HTERT RPE-1 (cell line): Measurements from ENCODE around the gene MCCC1.
"Not testable (repeated sequence)": the region's sequence is repeated elsewhere in the genome, so short reads cannot be mapped to it uniquely, and the experiment has no call there.

Source experiments
- in situ Hi-C: fragments of 300-500 bp; cut with MboI; formaldehyde crosslinking; loops from 4 replicates; pipeline ENCODE4 v1.14.3; 2020; ENCODE audit warnings: low sequenced_read_pairs

Gene MCCC1

DNA sequence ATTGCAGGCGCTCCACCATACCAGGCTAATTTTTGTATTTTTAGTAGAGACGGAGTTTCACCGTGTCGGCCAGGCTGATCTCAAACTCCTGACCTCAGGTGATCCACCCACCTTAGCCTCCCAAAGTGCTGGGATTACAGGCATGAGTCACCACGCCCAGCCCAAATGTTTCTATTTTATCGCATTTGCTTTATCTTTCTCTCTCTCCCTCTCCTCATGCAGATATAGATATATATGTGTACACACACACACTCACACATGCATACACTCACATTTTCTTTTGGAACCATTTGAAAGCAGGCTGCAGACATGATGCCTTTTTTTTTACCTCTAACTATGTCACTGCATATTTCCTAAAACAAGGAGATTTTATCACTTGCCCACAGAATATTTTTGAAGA is 7.3 kb upstream of the MCCC1 start:
- in situ Hi-C loops, result no loop called here

GRCh38 chr3:183103950-183104349 is 4.7 kb upstream of the MCCC1 start:
- in situ Hi-C loops, result not testable (repeated sequence)

- in situ Hi-C loops, result not testable (repeated sequence)
Observed at GRCh38 chr3:183101040-183101439, 1.7 kb upstream of the MCCC1 start.

DNA sequence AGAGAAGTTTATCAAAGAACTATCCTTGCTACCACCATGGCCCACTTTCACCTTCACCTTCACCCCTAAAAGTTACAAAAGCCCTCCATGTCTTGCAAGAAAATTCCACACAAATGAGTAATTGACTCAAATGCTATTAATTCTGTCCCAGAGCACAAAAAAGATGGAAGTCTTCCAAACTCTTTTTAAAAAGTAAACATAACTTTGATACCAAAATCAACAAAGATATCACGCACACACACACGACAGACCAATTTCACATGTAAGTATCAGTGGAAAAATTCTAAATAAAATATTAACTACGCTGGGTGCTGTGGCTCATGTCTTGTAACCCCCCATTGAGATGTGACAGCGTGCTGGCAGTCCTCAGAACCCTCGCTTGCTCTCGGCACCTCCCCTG is 1.1 kb upstream of the MCCC1 start:
- in situ Hi-C loops, result no loop called here

DNA sequence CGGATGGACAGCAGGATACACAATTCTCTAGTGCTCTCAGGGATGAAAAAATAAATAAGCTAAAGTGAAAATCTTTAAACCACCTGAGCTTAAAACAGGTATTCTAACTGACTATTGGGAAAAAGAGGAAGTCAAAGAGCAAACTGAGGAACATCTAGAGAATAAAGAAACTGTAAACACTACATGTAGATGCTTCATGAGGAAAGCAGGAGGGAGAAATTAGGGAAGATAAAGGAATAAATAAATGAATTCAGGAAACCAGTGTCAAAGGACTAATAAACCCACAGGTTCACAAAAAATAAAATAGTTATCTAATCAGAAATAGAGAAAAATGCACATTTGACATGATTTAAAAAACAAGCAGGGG is 525 bp upstream of the MCCC1 start:
- in situ Hi-C loops, result no loop called here

- in situ Hi-C loops, result no loop called here
Observed at GRCh38 chr3:183098536-183099025, 715 bp downstream of the MCCC1 start.

GRCh38 chr3:183094711-183095110 is 4.6 kb downstream of the MCCC1 start:
- in situ Hi-C loops, result no loop called here

GRCh38 chr3:183092256-183092655 is 7.0 kb downstream of the MCCC1 start:
- in situ Hi-C loops, result no loop called here

DNA sequence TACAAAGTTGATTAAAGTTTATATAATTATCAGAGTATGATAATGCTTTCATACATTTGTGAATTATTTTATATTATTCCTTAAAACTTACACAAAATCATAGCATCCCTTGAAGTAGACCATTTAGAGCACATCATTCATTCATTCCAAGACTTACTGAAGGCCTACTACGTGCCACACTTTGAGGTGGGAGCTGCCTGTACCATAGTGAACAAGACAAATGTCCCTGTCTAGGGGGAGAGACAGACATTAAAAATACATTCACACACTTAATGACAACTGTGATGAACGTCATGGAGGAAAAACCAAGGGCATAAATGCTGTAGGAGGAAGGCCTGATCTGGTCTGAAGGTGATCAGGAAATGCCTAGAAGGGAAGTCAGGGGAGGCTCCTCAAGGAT is 12.1 kb downstream of the MCCC1 start:
- in situ Hi-C loops, result no loop called here

DNA sequence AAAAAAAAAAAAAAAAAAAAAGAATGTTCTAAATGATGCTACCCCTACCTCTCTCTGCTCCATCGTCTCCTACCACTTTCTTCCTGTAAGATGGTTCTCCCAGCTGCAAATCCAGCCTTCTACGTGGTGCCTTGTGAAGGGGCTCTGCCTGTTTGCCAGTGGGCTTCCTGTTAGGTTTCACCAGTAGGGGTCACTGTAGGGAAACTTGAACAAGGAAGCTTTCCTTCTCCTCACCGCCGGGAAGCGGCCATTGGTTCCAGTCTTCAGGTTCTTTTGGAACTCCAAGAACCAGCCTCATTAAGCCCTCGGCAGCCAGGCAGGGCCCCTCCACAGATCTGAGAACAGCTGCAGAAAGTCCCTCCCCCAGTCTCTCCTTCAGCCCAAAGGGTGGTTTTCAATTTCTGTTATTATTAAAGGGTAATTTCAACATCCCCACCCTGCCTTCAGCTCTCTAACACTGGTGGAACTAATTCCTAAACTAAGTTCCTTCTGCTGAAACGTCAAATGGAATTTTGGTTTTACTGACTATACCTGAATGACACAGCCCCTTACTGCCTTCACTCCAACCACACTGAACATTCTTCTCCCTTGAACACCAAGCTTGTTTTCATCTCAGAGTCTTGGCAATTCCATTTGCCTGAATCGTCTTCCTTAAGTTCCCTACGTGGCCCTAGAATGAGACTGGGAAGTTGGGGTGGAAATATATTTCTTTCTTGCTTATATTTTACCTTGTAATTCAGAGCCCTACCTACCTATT is 13.5 kb downstream of the MCCC1 start:
- in situ Hi-C loops, result no loop called here

GRCh38 chr3:183082355-183082915 is 16.9 kb downstream of the MCCC1 start:
- in situ Hi-C loops, result no loop called here

DNA sequence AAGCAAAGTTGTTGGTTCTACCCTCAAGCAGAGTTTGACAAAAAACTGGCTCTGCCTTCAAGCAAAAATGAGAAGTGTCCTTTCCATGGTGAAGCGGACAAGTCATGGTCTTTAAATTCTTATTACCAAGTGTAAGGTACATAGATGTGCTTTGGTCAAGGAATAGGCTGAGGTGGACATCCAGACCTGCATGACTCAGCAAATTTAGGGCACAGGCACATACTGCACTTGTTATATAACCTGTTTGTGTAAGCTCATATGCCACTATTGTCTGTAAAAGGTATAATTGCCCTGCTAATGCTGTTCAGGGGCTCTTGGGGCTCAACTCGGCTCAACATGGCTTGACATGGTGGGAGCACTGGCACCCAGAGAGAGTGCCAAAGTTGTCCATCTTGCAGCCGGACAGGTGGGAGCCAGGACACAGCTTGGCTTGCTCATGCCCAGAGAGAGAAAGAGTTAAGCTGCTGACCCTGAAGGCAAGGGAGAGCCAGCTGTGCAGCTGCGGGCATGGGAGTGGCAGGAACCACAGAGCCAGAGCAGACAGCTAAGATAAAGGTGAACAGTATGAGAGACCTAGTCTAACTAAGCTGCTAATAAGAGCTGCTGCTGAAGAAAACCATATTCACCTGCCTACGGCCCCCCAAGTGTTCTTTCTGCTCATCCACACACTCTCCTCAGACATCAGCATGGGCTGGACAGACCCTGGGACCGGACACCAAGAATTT is 17.7 kb downstream of the MCCC1 start:
- in situ Hi-C loops, result no loop called here

- in situ Hi-C loops, result no loop called here
Observed at GRCh38 chr3:183080628-183081027, 18.7 kb downstream of the MCCC1 start.

- in situ Hi-C loops, result no loop called here
Observed at GRCh38 chr3:183074881-183075280, 24.4 kb downstream of the MCCC1 start.

GRCh38 chr3:183074261-183074660 is 25.0 kb downstream of the MCCC1 start:
- in situ Hi-C loops, result no loop called here

DNA sequence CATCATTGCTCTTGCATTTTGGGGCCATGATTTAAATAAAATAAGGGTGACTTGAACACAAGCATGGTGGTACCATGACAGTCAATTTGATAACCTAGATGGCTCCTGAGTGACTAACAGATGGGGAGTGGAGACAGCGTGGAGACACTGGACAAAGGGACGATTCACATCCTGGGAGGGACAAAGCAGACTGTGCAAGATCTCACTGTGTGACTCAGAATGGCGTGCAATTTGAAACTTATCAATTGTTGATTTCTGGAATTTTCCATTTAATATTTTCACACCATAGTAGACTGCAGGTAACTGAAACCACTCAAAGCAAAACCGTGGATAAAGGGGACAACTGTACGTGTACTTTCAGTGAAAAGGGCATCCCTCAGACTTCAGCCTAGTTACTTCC is 25.5 kb downstream of the MCCC1 start:
- in situ Hi-C loops, result no loop called here

- in situ Hi-C loops, result no loop called here
Observed at GRCh38 chr3:183070892-183071291, 28.4 kb downstream of the MCCC1 start.

DNA sequence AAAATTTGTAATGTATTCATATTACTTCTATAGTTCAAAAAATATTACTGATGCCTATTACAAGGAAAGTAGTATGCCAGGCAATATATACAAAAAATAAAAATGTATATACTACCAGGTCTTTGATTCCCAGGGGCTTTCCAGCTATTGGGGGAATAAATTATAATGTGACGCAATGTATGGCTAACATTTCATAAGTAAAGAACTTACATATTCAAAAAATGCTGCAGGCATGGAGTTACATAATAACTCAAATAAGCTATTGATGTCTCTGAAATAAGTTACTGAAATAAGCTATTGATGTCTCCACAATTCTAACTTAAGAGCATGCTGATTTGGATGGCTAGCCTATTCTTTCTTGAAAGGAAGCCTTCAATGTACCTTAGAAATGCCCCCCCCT is 30.2 kb downstream of the MCCC1 start:
- in situ Hi-C loops, result no loop called here

DNA sequence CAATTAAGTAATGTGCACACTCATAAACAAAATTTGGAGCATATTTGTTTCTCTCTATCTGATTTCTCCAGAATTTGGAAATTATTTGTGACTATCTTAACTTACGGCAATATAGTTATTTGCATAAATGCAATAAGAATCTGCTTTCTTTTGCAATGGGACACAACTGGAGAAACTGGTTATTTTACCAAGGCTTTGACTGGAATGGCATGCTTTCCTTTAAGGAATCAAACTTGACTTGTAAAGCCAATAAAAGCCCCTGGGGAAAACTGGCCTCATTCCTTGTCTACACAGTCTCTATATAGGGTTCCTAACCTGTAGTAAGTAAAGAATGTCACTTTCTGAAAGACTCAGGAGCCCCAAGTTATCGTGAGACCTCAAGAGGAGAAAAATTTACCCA is 32.4 kb downstream of the MCCC1 start:
- in situ Hi-C loops, result not testable (repeated sequence)

- in situ Hi-C loops, result no loop called here
Observed at GRCh38 chr3:183064475-183064874, 34.8 kb downstream of the MCCC1 start.

DNA sequence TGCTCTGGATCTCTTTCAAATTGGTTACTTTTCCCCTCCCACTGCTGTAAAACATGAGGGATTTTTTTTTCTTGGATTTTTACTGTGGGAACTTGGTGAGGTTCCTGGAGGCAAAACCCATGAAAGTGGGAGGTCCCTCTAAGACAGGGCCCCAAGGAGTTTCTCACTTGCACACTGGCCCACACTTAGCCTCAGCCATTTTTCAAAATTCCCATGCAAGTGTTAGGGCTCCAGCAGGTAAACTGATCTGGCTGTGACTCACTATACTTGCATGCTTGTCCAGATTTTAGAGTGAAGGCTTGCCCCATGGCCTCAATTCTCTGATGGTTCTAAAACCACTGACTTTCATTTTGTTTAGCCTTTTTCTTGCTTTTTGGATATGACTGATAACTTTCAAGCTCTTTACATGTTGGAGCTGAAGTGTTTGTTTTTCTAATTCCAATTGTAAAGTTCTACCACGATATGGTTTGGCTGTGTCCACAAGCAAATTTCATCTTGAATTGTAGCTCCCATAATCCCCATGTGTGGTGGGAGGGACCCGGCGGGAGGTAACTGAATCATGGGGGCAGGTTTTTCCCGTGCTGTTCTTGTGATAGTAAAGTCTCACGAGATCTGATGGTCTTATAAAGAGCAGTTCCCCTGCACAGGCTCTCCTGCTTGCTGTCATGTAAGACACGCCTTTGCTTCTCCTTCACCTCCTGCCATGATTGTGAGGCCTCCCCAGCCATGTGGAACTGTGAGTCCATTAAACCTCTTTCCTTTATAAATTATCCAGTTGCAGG is 37.7 kb downstream of the MCCC1 start:
- in situ Hi-C loops, result no loop called here
